HL-60/S4 treated with retinoic acid at 250 ng/mL for 4 days and 3 days (cell line): Measurements from ENCODE around the gene CBFA2T3.

Source experiments
- in situ Hi-C: fragments of 300-500 bp; cut with MboI; formaldehyde crosslinking; loops from 2 replicates; pipeline ENCODE4 v1.7.0; 2022; ENCODE audit warnings: low sequenced_read_pairs

The CBFA2T3 gene

DNA sequence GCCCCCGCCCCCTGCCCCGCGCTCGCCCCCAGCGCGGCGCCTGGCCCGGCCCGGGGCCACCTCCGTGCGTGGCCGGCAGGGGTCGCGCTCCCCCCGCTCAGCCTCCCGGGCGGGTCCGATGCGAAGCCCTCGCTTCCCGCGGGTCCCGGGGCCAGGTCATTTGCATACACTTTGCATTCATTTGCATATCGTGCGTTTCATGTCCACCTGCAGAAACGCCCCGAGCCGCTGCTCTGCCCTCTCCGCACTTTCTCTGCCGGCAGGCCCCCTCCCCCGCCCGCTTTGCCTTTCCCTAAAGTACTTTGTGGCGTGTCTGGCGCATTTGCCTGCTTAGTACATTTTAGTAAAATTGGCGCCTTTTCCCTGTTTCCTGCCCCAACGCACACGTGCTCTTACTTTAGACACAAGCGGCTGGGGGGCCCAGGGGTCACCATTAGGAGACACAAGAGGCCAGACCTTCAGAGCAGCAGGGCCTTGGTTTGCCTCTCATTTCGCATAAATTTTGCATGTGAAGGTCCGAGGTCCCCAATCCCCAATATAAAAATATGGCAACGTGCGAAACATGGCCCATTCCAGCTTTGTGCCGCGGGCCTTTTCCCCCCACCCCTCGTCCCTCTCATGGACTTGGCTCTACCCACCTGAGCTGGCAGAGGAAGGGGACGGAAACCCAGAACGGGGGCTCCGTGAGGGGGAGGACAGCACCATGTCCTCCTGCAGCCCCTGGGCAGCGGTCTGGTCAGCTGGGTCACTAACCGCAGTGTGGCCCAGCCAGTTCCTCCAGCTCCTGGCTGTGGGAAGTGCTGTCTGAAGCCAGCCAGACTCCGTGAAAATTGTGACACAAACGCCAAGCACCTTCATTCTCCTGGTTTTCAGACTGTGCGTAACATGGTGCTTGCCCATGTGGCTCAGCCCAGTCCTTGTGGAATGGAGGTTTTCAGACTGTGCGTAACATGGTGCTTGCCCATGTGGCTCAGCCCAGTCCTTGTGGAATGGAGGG, 34.8 kb downstream of the CBFA2T3 start:
- in situ Hi-C loops = no loop called here

DNA sequence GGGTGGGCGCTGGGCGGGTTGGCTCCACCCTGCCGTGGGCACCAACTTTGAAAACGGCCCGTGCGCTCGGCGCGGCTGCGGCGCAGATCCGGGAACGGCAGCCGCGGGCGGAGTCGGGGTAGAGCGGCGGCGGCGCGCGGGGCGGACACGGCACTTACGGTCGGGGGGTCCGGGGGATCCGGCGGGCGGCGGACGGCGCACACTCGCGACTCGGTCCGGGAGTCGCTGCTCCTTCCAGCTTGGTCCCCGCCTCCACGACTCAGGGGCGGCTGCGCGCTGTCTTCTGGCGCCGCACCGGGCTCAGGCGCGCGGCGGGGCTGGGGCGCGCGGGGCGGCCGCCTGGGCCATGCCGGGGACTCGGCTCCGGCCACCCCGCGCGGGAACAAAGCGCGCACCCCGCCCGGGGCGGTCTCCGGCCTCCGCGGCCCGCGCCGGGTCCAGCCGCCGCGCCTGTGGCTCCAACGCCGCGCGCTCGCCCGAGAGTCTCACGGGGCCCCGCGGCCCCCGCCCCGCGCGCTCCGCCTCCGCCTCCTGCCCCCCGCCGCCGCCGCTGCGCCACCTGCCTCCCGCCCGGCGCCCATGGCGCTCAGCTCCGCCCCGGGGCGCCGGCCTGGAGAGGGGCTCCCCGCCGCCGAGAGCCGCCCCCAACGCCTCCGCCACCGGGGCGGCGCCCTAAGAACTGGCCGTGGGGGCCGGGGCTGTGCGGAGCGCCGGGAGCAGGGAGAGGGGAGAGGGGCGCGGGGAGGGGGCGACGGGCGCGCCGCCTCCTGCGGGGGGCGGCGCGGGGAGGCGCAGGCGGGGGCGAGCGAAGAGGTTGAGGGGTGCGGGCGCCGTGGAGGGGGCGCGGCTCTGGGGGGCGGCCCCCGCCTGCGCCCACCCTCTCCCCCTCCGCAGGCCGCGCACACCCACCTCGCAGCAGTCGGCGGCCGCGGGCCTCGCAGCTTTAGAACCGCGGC, 35.9 kb downstream of the CBFA2T3 start:
- in situ Hi-C loops = no loop called here

DNA sequence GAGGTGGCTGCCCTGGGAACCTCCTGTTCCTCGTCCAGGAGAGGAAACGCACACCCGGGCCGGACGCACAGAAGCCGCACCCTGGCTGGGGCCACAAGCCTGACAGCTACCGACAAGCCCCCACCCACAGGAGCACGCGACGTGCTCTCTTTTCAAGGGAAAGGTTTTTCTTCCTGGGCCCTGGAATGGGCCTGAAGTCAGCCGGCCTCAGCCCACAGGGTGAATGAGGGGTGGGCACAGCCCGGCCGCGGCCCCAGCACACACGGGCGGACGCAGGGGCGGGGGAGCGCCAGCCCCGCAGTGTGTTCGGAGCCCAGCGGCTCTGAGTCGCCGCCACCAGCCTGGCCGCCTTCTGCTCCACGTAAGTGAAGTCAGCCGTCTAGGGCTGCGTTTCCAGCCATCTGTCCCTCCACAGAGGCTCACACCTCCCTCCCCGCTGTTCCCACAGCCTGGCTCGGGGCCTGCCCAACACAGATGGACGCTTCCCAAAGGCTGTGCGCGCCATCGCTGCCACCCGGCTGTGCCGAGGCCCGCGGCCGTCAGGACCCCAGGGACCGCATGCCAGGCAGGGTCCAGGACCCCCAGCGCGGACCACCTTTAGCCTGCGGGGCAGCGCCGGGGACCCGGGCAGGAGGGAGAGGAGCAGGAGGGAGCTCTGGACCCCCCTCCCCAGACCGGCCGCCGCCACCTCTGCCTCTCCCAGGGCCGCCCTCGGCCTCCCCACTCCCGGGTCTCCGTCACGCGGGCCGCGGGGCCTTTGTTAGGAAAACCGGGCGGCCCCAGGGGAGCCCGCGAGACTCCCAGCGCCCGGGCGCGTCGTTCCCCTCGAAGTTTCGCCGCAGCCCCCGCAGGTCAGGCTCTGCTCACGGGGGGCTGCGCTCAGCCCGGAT, 36.8 kb downstream of the CBFA2T3 start:
- in situ Hi-C loops = no loop called here

DNA sequence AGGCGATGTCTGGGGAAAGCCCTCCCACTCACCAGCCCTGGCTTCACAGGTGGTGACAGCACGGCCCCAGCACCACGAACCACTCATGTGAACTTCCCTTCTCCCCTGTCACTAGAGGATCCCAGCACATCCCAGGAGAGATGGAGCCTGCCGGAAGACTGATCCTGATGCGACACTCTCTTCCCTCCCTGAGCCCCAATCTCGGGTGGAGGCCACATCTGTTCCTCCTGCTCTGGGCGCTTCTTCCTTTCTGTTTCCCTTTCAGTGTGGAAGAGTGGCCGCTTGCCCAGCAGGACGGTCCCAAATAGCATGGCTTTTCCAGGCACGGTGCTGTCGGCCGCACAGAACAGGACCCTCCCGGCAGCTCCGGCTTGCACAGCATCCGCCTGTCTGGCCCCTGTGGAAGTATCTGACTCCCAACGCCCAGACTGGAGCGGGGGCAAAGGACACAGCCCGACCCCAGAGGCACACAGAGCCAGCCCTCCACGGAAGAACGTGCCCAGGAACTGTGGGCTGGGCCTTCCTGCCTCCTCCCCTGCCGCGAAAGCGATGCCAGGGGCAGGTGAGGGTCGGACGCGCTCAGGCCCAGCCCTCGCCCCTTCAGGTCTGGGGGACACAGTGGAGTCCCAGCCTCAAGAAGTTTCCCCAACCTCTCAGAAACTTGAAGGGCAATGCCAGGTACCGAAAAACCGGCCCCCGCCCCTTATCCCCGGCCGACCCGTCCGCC, 37.6 kb downstream of the CBFA2T3 start:
- in situ Hi-C loops = no loop called here

DNA sequence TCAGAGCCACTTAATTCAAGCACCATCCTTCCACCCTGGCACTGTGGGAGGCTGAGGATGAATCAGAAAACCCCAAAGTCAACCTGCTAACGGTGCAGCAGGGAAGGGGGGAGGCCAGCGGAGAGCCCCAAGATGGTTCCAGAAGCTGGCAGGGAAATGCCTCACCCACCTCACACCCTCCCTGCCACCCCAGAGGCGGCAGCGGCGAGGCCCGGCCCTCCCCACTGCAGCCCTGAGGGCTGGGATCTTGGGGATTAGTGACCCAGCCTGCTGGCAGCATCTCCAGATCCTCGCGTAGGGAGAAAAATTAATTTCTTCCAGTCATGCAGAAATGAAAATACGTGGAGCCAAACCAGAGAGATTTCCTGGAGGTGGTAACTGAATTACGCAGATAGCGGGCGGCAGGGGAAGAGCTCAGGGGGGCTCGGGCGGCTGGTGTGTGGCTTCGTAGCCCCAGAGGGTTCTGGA, 38.2 kb downstream of the CBFA2T3 start:
- in situ Hi-C loops = no loop called here

DNA sequence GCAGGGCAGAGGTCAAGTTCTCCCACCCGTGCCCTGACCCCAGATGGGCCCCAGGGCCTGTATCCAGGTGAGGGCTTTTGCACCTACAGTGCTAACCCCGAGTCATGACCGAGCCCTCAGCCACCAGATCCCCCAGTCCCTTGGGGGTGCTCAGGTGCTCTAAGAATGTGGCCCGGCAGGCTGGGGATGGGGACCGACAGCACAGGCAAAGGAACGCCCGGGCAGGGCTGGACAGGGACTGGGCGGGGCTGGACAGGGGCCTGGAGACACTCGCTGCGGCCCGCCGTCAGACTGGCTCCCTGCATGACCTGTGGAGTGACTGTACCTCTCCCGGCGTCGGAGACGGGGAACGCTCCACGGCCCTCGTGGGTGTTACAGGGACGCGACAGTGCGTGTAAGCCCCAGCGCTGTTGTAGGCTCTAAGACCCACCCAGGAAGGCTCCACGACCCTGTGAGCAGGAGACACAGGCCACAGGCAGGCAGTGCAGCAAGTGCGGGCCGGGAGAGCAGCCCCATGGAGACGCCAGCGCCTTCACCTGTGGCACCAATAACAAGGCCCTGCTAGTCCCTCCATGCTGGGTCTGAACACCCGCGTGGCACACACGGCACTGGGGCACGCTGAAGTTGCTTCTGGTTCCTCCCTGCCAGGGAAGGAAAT, 38.8 kb downstream of the CBFA2T3 start:
- in situ Hi-C loops = no loop called here

DNA sequence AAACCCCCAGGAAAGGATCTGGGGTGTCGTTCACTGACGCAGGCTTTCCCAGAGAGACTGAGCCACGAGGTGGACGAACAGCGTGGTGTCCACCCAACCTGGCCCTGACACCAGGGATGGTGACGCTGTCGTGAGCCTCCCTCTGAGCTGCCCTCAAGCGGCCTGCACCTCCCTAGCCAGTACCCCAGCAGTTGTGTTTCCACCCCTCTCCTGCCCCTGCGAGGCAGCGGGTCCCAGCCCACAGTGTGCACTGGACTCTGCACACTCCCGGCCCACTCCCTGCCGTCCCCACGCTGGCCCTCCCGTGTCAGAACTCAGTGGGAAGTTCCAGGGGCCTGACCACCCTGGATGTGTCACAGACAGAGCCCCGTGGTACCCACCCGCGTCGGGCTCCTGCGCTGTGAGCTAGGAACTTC, 39.8 kb downstream of the CBFA2T3 start:
- in situ Hi-C loops = no loop called here

DNA sequence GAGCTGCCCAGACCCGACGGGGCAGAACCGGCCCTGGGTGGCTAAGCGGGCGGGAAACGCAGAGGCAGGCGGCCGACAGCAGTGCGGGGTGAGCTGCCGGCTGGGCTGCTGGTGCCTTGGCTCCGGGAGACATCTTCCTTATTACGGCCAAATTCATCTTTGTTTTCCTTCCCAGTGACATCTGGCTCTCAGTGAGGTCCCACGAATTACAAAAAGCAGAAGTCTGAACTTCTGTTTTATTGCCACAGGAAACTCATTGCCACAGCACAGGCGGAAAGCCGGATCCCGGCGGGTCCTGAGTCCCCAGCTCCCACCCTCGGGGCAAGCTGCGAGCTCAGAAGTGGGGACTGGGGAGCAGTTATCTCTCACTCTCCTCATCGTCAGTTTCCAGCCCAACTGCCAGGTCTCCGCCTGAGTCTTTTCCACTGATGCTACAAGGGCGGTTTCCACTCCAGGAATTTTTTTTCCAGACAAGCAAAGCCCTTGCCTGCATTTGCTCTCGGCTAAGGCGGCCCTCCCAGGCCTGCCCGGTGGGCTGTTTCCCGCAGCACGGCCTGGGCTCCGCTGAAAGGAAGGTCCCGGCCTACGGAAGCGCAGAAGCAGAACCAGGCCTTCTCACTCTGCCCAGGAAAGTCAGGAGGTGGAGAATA, 40.3 kb downstream of the CBFA2T3 start:
- in situ Hi-C loops = no loop called here

DNA sequence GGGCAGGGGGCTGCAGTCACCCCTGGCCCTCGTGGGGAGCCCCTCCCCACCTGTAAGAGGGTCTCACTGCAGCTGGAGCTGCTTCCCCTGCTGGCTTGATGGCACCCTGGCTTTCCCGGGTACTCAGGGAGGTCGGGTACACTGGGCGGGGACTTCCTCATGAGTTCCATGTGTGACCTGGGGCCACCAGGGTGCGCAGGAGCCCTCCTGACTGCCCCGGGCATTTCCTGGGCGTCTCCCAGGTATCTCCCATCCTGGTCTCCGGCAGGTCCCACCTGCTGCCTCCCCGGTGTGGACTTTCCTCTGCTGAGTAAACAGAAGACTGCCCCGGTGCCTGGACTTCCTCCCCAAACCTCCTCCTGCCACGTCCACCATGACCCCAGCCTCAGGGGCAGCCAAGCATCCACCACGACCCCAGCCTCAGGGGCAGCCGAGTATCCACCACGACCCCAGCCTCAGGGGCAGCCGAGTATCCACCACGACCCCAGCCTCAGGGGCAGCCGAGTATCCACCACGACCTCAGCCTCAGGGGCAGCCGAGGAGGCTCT, 40.9 kb downstream of the CBFA2T3 start:
- in situ Hi-C loops = no loop called here

DNA sequence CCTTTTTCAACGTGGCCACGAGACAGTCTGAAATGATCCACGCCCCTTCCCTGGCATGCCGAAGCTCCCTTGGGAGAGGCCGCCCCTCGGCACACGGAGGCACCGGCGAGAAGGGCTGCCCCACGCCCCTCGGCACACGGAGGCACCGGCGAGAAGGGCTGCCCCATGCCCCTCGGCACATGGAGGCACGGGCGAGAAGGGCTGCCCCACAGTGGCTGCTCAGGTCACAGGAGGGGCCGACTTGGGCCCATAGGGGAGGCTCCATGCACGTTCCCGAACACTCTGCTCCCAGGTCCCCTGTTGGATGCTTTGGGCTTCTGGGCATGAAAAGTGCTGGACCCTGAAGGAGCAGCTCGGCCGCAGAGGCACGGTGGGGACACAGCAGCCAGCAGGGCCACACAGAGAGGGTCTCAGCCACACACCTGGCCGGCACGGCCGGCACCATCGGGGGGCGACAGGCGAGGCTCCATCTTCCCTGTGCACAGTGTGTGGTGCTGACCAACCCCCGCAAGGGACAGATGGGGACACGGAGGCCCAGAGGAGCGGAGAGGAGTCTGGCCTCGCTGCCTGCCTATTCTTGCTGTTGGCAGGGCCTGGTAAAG, 42.8 kb downstream of the CBFA2T3 start:
- in situ Hi-C loops = no loop called here

DNA sequence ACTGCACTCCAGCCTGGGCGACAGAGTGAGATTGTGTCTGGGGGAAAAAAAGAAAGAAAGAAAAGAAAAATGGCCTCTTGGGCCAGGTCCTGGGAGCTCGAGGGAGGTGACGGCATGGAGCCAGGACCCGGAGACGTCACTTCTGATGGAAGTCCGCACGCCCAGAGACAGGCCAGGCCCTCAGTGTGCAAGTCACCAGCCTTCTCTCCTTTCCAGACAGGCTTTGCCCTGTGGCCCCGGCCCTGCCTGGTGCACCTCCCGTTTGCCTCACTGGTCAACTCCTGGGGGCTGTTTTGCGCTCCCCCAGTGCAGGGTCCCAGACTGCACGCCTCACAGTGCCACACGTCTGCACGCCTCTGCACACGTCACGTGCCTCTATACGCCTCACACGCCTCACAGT, 44.1 kb downstream of the CBFA2T3 start:
- in situ Hi-C loops = no loop called here

DNA sequence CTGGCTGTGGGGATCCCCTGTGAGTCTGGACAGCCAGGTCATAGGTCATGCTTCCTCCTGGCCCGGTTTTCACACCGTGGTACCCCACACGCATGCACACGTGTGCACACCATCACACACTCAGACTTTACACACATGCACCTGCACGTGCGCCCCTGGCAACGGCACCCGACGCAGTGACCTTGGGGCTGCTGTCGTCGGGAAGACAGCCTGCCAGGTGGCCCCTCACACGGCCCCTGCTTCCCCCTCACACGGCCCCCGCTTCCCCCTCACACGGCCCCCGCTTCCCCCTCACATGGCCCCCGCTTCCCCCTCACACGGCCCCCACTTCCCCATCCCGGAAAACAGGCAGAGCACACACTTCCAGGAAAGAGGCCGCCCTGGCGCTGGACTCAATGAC, 45.1 kb downstream of the CBFA2T3 start:
- in situ Hi-C loops = no loop called here

DNA sequence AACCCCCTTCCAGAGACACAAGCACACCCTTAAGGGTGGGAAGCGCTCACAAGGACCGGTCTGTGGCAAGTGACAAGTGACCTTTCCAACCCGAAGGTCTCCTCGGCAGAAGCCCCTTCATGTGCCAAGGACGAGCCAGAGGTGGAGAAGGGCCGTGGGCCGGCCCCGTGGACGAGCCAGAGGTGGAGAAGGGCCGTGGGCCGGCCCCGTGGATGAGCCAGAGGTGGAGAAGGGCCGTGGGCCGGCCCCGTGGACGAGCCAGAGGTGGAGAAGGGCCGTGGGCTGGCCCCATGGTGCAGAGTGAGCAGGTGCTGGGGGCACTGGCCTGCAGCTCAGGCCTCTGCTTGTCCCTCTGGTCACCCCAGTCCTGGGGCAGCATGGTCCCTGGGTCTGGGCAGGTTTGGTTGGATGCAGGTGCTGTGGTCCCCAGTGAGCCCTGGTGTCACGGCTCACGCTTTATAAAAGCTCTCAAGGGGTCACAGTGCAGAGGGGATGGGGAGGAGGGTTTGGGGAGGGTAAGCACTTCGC, 45.6 kb downstream of the CBFA2T3 start:
- in situ Hi-C loops = no loop called here

DNA sequence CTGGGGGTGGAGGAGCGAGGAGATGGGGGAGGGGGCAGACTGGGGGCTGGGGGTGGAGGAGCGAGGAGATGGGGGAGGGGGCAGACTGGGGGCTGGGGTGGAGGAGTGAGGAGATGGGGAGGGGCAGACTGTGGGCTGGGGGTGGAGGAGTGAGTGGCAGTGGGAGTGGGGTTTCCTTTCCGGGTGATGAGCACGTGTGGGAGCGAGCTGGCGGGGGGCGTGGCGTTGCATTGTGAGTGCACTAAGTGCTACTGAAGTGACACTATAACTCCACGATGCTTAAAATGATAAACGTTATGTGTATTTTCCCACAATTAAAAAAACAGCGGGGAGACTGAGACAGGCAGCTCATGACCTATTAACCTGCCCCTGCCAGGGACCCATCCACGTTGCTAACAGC, 46.3 kb downstream of the CBFA2T3 start:
- in situ Hi-C loops = no loop called here

DNA sequence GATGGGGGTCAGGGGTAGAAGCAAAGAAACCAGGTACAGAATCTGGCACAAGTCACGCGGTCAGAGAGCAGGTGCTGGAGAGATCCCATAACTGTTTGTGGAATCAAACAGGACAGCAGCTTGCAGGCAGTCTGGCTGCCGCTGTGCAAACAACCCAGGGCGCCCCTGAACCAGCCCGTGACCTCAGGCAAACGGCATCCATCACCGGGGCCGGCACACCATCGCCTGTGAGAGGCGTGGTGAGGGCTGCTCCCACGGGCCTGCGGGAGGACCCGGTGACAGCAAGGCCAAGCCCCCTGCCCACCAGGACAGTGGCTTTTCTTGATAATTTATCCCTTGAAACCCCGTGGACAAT, 47.9 kb downstream of the CBFA2T3 start:
- in situ Hi-C loops = no loop called here

DNA sequence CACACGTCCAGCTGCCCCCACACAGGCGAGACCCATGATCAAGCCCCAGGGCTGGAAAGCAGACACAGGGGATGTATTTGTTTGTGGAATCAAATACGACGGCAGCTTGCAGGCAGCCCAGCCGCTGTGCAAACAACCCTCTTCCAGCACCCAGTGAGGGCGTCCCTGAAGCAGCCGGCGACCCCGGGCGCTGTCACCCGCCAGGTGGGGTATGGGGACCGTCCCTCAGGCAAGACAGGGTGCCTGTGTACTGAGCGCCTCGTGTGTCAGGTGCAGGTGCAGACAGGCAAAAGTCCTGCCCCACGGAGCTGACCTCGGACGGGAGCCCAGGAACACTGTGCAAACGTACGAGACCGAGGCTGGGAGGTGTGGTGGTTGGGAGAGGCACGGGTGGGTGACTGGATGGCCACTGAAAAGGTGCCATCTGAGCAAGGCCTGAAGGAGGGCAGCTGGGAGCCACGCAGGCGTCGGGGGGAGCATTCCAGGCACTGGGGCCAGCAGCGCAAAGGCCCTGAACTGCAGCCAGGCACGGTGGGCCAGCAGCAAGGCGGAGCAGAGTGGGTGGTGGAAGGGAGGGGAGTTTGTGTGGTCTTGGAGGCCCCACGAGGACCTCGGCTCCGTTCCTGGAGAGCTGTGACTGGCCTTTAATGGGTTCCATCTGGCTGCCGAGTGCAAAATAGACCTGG, 48.5 kb downstream of the CBFA2T3 start:
- in situ Hi-C loops = no loop called here

DNA sequence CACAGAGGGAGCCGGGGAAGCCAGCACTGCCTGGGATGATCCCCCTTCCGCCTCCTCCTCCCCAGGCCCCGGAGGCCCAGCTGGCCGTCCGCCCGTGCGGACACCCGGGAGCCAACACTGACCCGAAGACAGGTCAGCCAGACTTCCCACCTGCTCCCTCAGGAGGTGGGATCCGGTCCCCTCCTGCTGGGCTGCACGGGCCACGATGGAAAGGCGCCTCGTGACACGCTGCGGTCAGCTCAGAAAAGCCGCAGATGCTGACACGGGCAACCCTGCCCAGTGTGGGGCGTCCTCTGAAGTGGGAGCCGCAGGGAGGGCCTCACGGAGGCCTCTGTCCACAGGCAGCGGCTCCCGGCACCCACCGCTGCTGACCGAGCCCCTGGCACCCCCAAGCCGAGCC, 49.3 kb downstream of the CBFA2T3 start:
- in situ Hi-C loops = no loop called here
